Astrocyte of the cerebellum (primary cell): ENCODE measurements around the gene SPTBN5.

Source experiments
- DNase-seq: peaks from one replicate; pipeline ENCODE4 v3.0.0-alpha.2; 2011; ENCODE audit warnings: low read depth
- H3K4me3 ChIP-seq: 2 replicates; pipeline ENCODE4 v1.5.1; 2011; ENCODE audit warnings: mild to moderate bottlenecking, low read depth, low read length, moderate library complexity
- CTCF ChIP-seq: IDR thresholded peaks from 2 replicates; pipeline ENCODE4 v1.5.1; 2012; ENCODE audit warnings: low read length, low read depth, moderate library complexity, mild to moderate bottlenecking; ENCODE audit errors: missing control alignments
- in situ Hi-C: cut with HindIII; loops from 2 replicates; pipeline ENCODE4 v1.10.0; 2017; ENCODE audit warnings: low sequenced_read_pairs

Gene SPTBN5

DNA sequence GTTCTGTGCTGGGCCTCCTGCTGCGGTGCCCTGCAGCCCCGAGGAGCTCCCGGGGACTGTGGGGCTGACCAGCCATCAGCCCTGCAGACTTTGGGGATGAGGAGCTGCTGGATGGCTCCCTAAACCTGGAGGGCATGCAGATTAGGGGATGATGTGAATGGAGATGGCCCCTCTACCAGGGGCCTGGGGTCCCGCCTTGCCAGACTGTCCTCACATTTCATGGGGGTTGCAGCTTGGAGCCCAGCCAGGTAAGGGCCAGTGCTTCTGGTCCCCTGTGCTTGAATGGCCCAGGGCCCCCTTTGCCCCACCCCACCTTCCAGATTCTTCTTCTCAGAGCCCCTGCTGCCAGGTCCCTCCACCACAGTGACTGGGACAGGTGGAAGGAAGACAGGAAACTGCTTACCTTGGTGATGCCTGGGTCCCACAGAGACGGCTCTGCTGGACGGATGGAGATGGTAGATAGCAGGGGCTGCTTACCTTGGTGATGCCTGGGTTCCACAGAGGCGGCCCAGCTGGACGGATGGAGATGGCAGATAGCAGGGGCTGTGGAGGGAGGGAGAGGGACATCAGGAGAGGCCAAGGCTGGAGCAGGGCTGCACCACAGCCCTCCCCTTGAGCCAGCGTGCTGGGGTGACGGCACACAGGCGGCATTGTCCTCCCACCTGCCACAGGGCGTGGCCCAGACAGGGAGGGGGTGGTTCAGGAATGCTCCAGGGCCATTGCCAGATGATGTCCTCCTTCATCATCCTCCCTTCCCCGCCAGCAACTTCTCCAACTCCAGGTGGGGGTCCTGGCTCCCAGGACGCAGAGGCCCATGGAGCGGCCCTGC lies at the start of gene SPTBN5:
SPTBN5 (minus strand) TSS at position 632 of the 829 bp plus-strand sequence; CDS start at position 76, 556 bp downstream.
- in situ Hi-C loops = loop anchor here (25.0 kb wide), 1 partner anchor 106 kb away; no protein-coding TSS in a partner anchor
- no peak within 1 kb of the TSS for H3K4me3 ChIP-seq

GRCh38 chr15:41942886-41943285 lies 49.0 kb upstream of the SPTBN5 start:
- DNase-seq = no peak
- TF ChIP-seq CTCF = no peak
- in situ Hi-C loops = no loop called here
- H3K4me3 ChIP-seq = no peak overlapping the region

More for the DNA sequence above, at the start of gene SPTBN5:
- no peak for DNase-seq
- no peak for TF ChIP-seq CTCF

GRCh38 chr15:41941644-41942415 lies 48.0 kb upstream of the SPTBN5 start:
- no peak for TF ChIP-seq CTCF
- no peak for DNase-seq
- in situ Hi-C loops = no loop called here
- no peak overlapping the region for H3K4me3 ChIP-seq

GRCh38 chr15:41940441-41940857 lies 46.6 kb upstream of the SPTBN5 start:
- H3K4me3 ChIP-seq = no peak overlapping the region
- TF ChIP-seq CTCF = no peak
- DNase-seq = no peak
- in situ Hi-C loops = no loop called here

GRCh38 chr15:41939986-41940385 lies 46.1 kb upstream of the SPTBN5 start:
- no peak for TF ChIP-seq CTCF
- in situ Hi-C loops = no loop called here
- no peak for DNase-seq
- no peak overlapping the region for H3K4me3 ChIP-seq

GRCh38 chr15:41937568-41937923 lies 43.7 kb upstream of the SPTBN5 start:
- in situ Hi-C loops = no loop called here
- no peak for TF ChIP-seq CTCF
- no peak for DNase-seq
- no peak overlapping the region for H3K4me3 ChIP-seq
